GM18867 (cell line): ENCODE data around the gene MORF4L1.

Experiments used
- ATAC-seq: cut with Tn5 transposase; IDR thresholded peaks from one replicate; pipeline ENCODE4 v1.9.1; 2021; ENCODE audit warnings: mild to moderate bottlenecking, moderate library complexity; ENCODE audit not compliant: unreplicated experiment

Gene MORF4L1

GRCh38 chr15:78943692-78944091 lies 71.0 kb downstream of the MORF4L1 start:
- no peak for ATAC-seq

- ATAC-seq, result peak; percentile 11
These were observed 71.5 kb downstream of the MORF4L1 start for GRCh38 chr15:78944202-78944625.

GRCh38 chr15:78944669-78945407 lies 72.1 kb downstream of the MORF4L1 start, which contains the start of gene CTSH:
Gene CTSH (minus strand): TSS chr15:78945046. CDS start chr15:78944981, 65 bp downstream.
- peak; percentile 65 for ATAC-seq

- no peak for ATAC-seq
These were observed 73.8 kb downstream of the MORF4L1 start for GRCh38 chr15:78946493-78946892.

GRCh38 chr15:78947506-78947905 lies 74.8 kb downstream of the MORF4L1 start:
- no peak for ATAC-seq
